SK-N-SH treated with all-trans-retinoic acid at 6 μM for 48 hours (cell line): ENCODE data around the gene SPN.

Source experiments
- ATAC-seq: fragments of 200-7000 bp; cut with Tn5 transposase; 3 replicates; pipeline ENCODE4 v1.9.1; 2020; ENCODE audit warnings: mild to moderate bottlenecking, moderate library complexity
- ARNTL ChIP-seq: fragments of 450-650 bp; formaldehyde crosslinking; IDR thresholded peaks from 2 replicates; pipeline ENCODE4 v1.5.0; 2020; ENCODE audit warnings: low read depth, mild to moderate bottlenecking, moderate library complexity, borderline replicate concordance
- BACH2 ChIP-seq: fragments of 250-450 bp; sonication (Bioruptor Pico); IDR thresholded peaks from 2 replicates; pipeline ENCODE4 v1.9.0; 2021; ENCODE audit warnings: mild to moderate bottlenecking, borderline replicate concordance
- CREB5 ChIP-seq: fragments of 250-450 bp; sonication (Bioruptor Pico); IDR thresholded peaks from 2 replicates; pipeline ENCODE4 v1.5.1; 2020; ENCODE audit warnings: low read depth, mild to moderate bottlenecking, moderate library complexity
- CSDC2 ChIP-seq: fragments of 250-450 bp; sonication (Bioruptor Pico); IDR thresholded peaks from 2 replicates; pipeline ENCODE4 v1.5.0; 2020; ENCODE audit warnings: mild to moderate bottlenecking, moderate library complexity
- CSRNP3 ChIP-seq: fragments of 250-450 bp; sonication (Bioruptor Pico); IDR thresholded peaks from 2 replicates; pipeline ENCODE4 v1.5.1; 2021; ENCODE audit warnings: mild to moderate bottlenecking, moderate library complexity
- GLIS3 ChIP-seq: fragments of 250-450 bp; sonication (Bioruptor Pico); IDR thresholded peaks from 2 replicates; pipeline ENCODE4 v1.5.0; 2020; ENCODE audit warnings: mild to moderate bottlenecking, moderate library complexity
- ISL1 ChIP-seq: fragments of 250-450 bp; sonication (Bioruptor Pico); IDR thresholded peaks from 2 replicates; pipeline ENCODE4 v2.1.2; 2022; ENCODE audit warnings: mild to moderate bottlenecking, moderate library complexity
- OSR1 ChIP-seq: fragments of 250-450 bp; sonication (Bioruptor Pico); IDR thresholded peaks from 2 replicates; pipeline ENCODE4 v1.8.0; 2022; ENCODE audit warnings: moderate library complexity, mild to moderate bottlenecking, inconsistent platforms
- PATZ1 ChIP-seq: fragments of 250-450 bp; sonication (Bioruptor Pico); IDR thresholded peaks from 2 replicates; pipeline ENCODE4 v1.8.0; 2020; ENCODE audit warnings: mild to moderate bottlenecking, moderate library complexity, borderline replicate concordance
- POU6F1 ChIP-seq: fragments of 250-450 bp; sonication (Bioruptor Pico); IDR thresholded peaks from 2 replicates; pipeline ENCODE4 v1.8.0; 2021; ENCODE audit warnings: low read depth, mild to moderate bottlenecking, moderate library complexity, borderline replicate concordance
- PPARA ChIP-seq: fragments of 250-450 bp; sonication (Bioruptor Pico); IDR thresholded peaks from 2 replicates; pipeline ENCODE4 v1.5.0; 2020; ENCODE audit warnings: mild to moderate bottlenecking, borderline replicate concordance
- RARB ChIP-seq: fragments of 250-450 bp; sonication (Bioruptor Pico); IDR thresholded peaks from 2 replicates; pipeline ENCODE4 v1.8.0; 2021; ENCODE audit warnings: mild to moderate bottlenecking, moderate library complexity
- SNAI2 ChIP-seq: fragments of 250-450 bp; sonication (Bioruptor Pico); IDR thresholded peaks from 2 replicates; pipeline ENCODE4 v1.5.0; 2020; ENCODE audit warnings: mild to moderate bottlenecking, moderate library complexity
- TCF4 ChIP-seq: fragments of 250-450 bp; sonication (Bioruptor Pico); IDR thresholded peaks from 2 replicates; pipeline ENCODE4 v1.8.0; 2021; ENCODE audit warnings: mild to moderate bottlenecking, moderate library complexity, borderline replicate concordance
- TOX ChIP-seq: fragments of 250-450 bp; sonication (Bioruptor Pico); IDR thresholded peaks from 2 replicates; pipeline ENCODE4 v1.8.0; 2021; ENCODE audit warnings: mild to moderate bottlenecking, moderate library complexity, borderline replicate concordance
- TSHZ2 ChIP-seq: fragments of 250-450 bp; sonication (Bioruptor Pico); IDR thresholded peaks from 2 replicates; pipeline ENCODE4 v1.5.0; 2020; ENCODE audit warnings: mild to moderate bottlenecking, moderate library complexity
- ZC3H10 ChIP-seq: fragments of 250-450 bp; sonication (Bioruptor Pico); IDR thresholded peaks from 2 replicates; pipeline ENCODE4 v1.5.1; 2021; ENCODE audit warnings: mild to moderate bottlenecking, moderate library complexity
- ZFP3 ChIP-seq: fragments of 250-450 bp; sonication (Bioruptor Pico); IDR thresholded peaks from 2 replicates; pipeline ENCODE4 v1.5.0; 2020; ENCODE audit warnings: mild to moderate bottlenecking, moderate library complexity
- ZFP30 ChIP-seq: fragments of 450-650 bp; formaldehyde crosslinking; IDR thresholded peaks from 2 replicates; pipeline ENCODE4 v1.5.0; 2022; ENCODE audit warnings: mild to moderate bottlenecking, moderate library complexity
- ZNF565 ChIP-seq: fragments of 450-650 bp; formaldehyde crosslinking; conservative IDR thresholded peaks from 2 replicates; pipeline ENCODE4 v1.5.0; 2020; ENCODE audit warnings: low read depth, mild to moderate bottlenecking, moderate library complexity
- ZNF70 ChIP-seq: fragments of 450-650 bp; formaldehyde crosslinking; IDR thresholded peaks from 2 replicates; pipeline ENCODE4 v1.5.0; 2020; ENCODE audit warnings: mild to moderate bottlenecking, moderate library complexity
- ZNF8 ChIP-seq: fragments of 450-650 bp; formaldehyde crosslinking; IDR thresholded peaks from 2 replicates; pipeline ENCODE4 v1.5.0; 2020; ENCODE audit warnings: mild to moderate bottlenecking, moderate library complexity

The SPN gene

GRCh38 chr16:29714396-29714795 lies 51.3 kb downstream of the SPN start:
- ATAC-seq: no peak
- TF ChIP-seq ZNF70: no peak
- no peak for TF ChIP-seq POU6F1 (CRISPR knock-in tag)
- TF ChIP-seq TSHZ2 (CRISPR knock-in tag): no peak
- no peak for TF ChIP-seq GLIS3
- no peak for TF ChIP-seq ZFP30
- no peak for TF ChIP-seq OSR1 (CRISPR knock-in tag)
- no peak for TF ChIP-seq BACH2 (CRISPR knock-in tag)
- TF ChIP-seq ZNF8 (CRISPR knock-in tag): no peak
- no peak for TF ChIP-seq ISL1 (CRISPR knock-in tag)
- TF ChIP-seq ZNF565: no peak
- TF ChIP-seq CSRNP3 (CRISPR knock-in tag): no peak
- TF ChIP-seq TCF4: no peak
- TF ChIP-seq TOX (CRISPR knock-in tag): no peak
- no peak for TF ChIP-seq ZC3H10 (CRISPR knock-in tag)
- no peak for TF ChIP-seq SNAI2
- no peak for TF ChIP-seq CREB5
- TF ChIP-seq ZFP3 (CRISPR knock-in tag): no peak
- TF ChIP-seq CSDC2 (CRISPR knock-in tag): no peak
- no peak for TF ChIP-seq PATZ1 (CRISPR knock-in tag)
- no peak for TF ChIP-seq PPARA (CRISPR knock-in tag)
- TF ChIP-seq, all 23 proteins: peak for 0

GRCh38 chr16:29714972-29715371 lies 51.9 kb downstream of the SPN start:
- TF ChIP-seq PPARA (CRISPR knock-in tag): no peak
- ATAC-seq: no peak

- TF ChIP-seq CSDC2 (CRISPR knock-in tag) (no peak), TOX (CRISPR knock-in tag) (no peak), TCF4 (no peak), SNAI2 (no peak), TSHZ2 (CRISPR knock-in tag) (no peak), RARB (no peak), OSR1 (CRISPR knock-in tag) (no peak), PPARA (CRISPR knock-in tag) (no peak), ARNTL (no peak), CSRNP3 (CRISPR knock-in tag) (no peak), BACH2 (CRISPR knock-in tag) (no peak)
- ATAC-seq: no peak
Observed at GRCh38 chr16:29717113-29717512, 54.1 kb downstream of the SPN start.
